Mucosa of gallbladder (tissue), 1 donor: ENCODE results near the gene AKNA. TPM values are rescaled to one million over a fixed set of nuclear protein-coding genes. Genes with fewer than 3 reads are reported as not detected.
A peak's percentile ranks its signal among the peaks of the same experiment; 100 is the strongest.

Source experiments
- DNase-seq: peaks from one replicate; pipeline ENCODE4 v3.0.0-alpha.2; 2020; ENCODE audit warnings: low spot score
- total RNA-seq: library from RNA; stranded (reverse); gene quantifications from one replicate; pipeline ENCODE4 v1.2.1, GENCODE V29; 2021
- donor health status: DM: no; HTN: no; CAD: no.

The AKNA gene
- total RNA-seq, 1 donor from 2014 or later = 41.0 TPM

GRCh38 chr9:114417511-114417910 lies 29.7 kb upstream of the AKNA start:
- DNase-seq = no peak

- DNase-seq = no peak
These were observed 29.1 kb upstream of the AKNA start for GRCh38 chr9:114416906-114417305.

- DNase-seq = no peak
These were observed 28.5 kb upstream of the AKNA start for GRCh38 chr9:114416290-114416689.

GRCh38 chr9:114414346-114414745 lies 26.6 kb upstream of the AKNA start:
- no peak for DNase-seq

- no peak for DNase-seq
These were observed 26.1 kb upstream of the AKNA start for GRCh38 chr9:114413861-114414301.

- DNase-seq = no peak
These were observed 24.4 kb upstream of the AKNA start for GRCh38 chr9:114412048-114412683.

GRCh38 chr9:114411452-114411851 lies 23.7 kb upstream of the AKNA start:
- DNase-seq = no peak

GRCh38 chr9:114410910-114411309 lies 23.1 kb upstream of the AKNA start:
- no peak for DNase-seq

- DNase-seq = no peak
These were observed 22.1 kb upstream of the AKNA start for GRCh38 chr9:114409842-114410241.

- DNase-seq = no peak
These were observed 21.5 kb upstream of the AKNA start for GRCh38 chr9:114409103-114409780.

- DNase-seq = no peak
These were observed 20.9 kb upstream of the AKNA start for GRCh38 chr9:114408645-114409044.

GRCh38 chr9:114407889-114408288 lies 20.1 kb upstream of the AKNA start:
- no peak for DNase-seq

- no peak for DNase-seq
These were observed 18.7 kb upstream of the AKNA start for GRCh38 chr9:114406441-114406840.

- peak; percentile 87 for DNase-seq
These were observed 17.7 kb upstream of the AKNA start for GRCh38 chr9:114405294-114406034.

- DNase-seq = no peak
These were observed 16.7 kb upstream of the AKNA start for GRCh38 chr9:114404531-114404930.

GRCh38 chr9:114403153-114403756 lies 15.5 kb upstream of the AKNA start:
- no peak for DNase-seq

- DNase-seq = no peak
These were observed 13.6 kb upstream of the AKNA start for GRCh38 chr9:114401344-114401743.

- DNase-seq = no peak
These were observed 13.0 kb upstream of the AKNA start for GRCh38 chr9:114400772-114401171.

- no peak for DNase-seq
These were observed 12.4 kb upstream of the AKNA start for GRCh38 chr9:114400219-114400618.

GRCh38 chr9:114399381-114399780 lies 11.6 kb upstream of the AKNA start:
- no peak for DNase-seq

GRCh38 chr9:114397848-114398605 lies 10.2 kb upstream of the AKNA start:
- DNase-seq = peak; percentile 97
